NCI-H2107 (cell line): ENCODE results near the gene IFNLR1.
"Not testable (repeated sequence)": the region's sequence is repeated elsewhere in the genome, so short reads cannot be mapped to it uniquely, and the experiment has no call there.

Source experiments
- DNase-seq: peaks from one replicate; lab custom pipeline; 2025; lab: John Stamatoyannopoulos, UW

The IFNLR1 gene

GRCh38 chr1:24186993-24187790 is at the start of gene IFNLR1:
TSS of gene IFNLR1 (minus strand) at chr1:24187289. CDS start at chr1:24187248, 41 bp downstream.
- peak; percentile 62 for DNase-seq

DNA sequence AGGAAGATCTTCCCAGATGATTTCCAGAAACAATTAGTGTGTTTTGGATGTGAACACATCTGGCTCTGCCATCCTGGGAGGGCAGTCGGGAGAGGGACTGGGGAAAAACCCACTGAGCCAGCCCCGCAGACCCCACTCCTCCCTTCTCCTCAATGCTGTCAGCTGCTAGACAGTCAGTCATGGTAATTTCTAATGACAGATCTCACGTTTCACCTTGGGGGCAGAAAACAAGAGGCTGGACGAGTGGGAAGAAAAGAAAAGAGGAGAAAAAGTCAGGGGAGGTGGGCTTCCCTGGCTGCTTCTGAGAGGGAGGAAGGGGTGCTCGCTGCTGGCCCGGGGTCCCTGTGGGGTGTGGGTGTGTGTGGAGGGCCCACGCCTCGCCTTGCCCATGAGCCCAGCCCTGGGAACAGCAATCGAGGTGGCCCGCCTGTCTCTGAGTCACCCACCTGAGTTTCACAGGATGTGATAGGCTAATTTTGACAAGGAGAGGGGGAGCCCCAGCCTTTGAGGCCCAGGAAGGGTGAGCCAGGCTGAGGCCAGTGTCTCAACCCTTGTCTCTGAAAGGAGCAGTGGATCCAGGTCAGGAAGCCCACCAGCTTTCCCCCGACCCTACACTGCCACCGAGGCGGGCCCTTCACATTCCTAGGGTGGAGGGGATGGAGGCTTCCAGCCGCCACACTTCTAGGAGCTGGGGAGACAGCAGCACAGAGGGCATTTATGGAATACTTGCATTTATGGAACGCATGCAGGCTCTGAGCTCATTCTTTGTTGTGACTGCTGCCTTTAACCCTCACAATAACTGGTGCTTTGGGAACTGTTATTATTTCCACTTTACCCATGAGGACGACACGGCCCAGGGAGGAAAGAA is 49.1 kb upstream of the IFNLR1 start:
- DNase-seq, result no peak

DNA sequence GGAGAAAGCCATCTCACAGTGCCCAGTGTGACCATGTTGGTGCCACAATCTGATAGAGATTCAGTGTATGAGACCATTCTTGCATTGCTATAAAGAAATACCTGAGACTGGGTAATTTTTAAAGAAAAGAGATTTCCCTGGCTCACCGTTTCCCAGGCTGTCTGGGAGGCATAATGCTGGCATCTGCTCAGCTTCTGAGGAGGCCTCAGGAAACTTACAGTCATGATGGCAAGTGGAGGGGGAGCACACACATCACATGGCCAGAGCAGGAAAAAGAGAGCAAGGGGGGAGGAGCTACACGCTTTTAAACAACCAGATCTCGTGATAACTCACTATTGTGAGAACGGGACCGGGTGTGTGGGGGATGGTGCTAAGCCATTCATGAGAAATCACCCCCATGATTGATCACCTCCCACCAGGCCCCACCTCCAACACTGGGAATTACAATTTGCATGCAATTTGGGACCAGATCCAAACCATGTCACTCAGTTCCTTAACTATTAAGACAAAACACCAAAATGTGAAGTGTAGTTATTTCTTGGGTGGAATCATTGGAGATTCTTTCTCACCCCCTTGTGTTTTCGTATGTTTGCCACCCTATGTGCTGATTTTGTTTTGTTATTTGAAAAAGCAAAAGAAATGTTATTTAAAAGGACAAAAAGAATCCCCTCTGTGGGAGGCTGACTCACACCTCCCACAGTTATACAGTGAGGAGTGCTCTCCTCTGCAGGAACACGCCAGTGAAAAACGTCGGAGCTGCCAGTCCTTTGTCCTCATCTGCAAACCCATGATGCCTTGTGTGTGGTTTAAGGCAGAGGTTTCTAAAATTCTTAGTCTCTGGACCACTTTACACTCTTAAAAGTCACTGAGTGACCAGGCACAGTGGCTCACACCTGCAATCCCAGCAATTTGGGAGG is 46.9 kb upstream of the IFNLR1 start:
- DNase-seq, result no peak

GRCh38 chr1:24231701-24232100 is 44.6 kb upstream of the IFNLR1 start:
- no peak for DNase-seq

GRCh38 chr1:24228311-24228710 is 41.2 kb upstream of the IFNLR1 start:
- no peak for DNase-seq

DNA sequence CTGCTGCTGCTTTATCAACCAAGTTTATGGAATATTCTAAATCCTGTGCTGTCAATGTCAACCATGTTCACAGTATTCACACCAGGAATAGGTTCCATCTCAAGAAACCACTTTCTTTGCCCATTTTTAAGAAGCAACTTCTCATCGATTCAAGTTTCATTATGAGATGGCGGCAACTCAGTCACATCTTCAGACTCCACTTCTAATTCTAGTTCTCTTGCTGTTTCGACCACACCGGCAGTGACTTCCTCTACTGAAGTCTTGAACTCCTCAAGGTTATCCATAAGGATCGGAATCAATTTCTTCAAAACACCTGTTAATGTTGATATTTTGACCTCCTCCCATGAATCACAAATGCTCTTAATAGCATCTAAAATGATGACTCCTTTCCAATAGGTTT is 39.7 kb upstream of the IFNLR1 start:
- DNase-seq, result no peak

GRCh38 chr1:24224761-24225160 is 37.7 kb upstream of the IFNLR1 start:
- DNase-seq, result no peak

GRCh38 chr1:24224086-24224485 is 37.0 kb upstream of the IFNLR1 start:
- no peak for DNase-seq

DNA sequence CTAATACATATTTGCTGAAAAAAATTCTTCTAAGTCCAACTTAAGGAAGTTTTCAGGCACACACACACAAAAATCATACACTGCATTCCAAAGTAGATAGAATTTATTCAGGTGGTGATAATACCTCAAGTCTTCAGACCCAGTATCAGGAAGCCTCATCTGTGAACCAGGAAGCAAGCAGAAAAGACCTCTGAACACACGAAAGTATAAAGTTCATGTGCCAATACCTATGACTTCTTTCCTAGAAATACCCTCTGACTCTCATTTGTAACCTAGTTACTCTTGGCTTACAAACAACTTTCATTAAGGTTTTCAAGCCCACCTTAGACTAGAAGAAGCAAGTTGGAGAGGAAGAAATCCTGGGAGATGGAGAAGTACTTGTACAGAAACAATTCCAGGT is 35.7 kb upstream of the IFNLR1 start:
- DNase-seq, result no peak

- no peak for DNase-seq
Measured at GRCh38 chr1:24222008-24222605, 35.0 kb upstream of the IFNLR1 start.

DNA sequence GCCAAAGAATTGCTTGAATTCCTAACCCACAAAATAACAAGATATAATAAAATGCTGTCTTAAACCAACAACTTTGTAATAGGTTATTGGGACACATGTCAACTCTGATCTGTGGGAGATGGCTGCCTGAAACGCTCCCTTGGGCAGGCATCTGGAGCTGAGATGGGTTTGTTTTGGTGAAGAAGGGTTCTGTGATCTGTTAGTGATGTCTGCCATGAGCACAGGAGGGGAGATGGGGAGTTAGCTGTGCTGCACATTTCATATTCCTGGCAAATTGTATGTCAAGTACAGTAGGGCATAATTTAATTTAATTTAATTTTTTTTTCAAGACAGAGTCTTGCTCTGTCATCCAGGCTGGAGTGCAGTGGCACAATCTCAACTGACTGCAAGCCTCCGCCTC is 34.2 kb upstream of the IFNLR1 start:
- no peak for DNase-seq

GRCh38 chr1:24216276-24217074 is 29.4 kb upstream of the IFNLR1 start:
- DNase-seq, result peak; percentile 25

DNA sequence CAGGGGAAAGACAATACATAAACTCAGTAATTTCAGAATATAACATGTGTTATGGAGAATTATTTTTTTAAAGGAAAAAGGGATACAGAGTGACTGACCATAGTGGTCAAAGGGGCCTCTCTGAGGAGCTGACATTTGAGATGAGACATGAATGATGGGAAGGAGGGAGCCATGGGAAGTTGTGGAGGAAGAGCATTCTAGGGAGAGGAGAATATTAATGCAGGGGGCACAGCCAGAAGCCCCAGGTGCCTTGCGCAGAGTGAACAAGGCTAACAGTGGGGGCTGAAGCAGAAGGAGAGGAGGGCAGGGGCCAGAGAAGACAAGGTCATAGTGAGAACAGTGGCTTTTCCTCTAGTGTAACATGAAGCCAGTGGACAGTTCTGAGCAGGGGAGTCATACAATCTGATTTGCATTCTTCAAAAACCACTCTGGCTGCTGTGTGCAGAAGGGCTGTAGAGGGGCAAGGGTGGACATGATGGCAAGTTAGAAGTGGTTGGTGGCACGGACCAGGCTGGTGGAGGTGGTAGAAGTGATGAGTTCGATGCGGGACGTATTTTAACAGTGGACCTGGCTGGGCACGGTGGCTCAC is 28.2 kb upstream of the IFNLR1 start:
- no peak for DNase-seq

DNA sequence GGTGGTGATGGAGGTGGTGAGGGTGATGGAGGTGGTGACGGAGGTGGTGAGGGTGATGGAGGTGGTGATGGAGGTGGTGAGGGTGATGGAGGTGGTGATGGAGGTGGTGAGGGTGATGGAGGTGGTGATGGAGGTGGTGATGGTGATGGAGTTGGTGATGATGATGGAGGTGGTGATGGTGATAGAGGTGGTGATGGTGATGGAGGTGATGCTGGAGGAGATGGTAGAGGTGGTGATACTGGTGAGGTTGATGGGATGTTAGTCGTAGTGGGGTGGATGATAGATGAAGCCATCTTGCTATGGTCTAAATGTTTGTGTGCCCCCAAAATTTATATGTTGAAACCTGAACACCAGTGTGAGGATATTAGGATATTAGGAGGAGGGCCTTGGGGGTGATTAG is 25.3 kb upstream of the IFNLR1 start:
- no peak for DNase-seq

DNA sequence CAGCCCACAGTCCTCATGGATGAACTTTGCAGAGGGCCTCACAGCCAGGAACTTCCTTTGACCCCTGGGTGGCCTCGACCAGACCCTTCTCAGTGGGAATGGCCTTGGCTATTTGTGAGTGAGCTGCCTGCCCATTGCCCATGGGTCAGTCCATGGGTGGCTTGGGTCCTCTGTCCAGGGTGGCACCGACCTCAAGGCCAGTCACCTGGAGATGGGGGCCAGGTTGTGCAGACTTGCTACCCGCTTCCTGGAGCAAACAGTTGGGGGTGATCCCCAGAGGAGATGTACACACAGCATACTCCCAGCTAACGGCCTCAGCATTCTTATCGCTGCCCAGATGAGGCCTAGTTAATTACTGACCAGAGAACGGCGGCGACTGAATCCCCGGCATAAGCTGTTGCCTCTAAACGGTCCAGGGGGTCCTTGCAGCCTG is 23.1 kb upstream of the IFNLR1 start:
- no peak for DNase-seq

GRCh38 chr1:24209097-24209496 is 22.0 kb upstream of the IFNLR1 start:
- DNase-seq, result no peak

- DNase-seq, result no peak
Measured at GRCh38 chr1:24207709-24208108, 20.6 kb upstream of the IFNLR1 start.

DNA sequence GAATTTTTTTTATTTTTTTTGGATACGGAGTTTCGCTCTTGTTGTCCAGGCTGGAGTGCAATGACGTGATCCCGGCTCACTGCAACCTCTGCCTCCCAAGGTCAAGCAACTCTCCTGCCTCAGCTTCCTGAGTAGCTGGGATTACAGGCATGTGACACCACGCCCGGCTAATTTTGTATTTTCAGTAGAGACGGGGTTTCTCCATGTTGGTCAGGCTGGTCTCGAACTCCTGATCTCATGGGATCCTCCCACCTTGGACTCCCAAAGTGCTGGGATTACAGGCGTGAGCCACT is 20.3 kb upstream of the IFNLR1 start:
- not testable (repeated sequence) for DNase-seq

DNA sequence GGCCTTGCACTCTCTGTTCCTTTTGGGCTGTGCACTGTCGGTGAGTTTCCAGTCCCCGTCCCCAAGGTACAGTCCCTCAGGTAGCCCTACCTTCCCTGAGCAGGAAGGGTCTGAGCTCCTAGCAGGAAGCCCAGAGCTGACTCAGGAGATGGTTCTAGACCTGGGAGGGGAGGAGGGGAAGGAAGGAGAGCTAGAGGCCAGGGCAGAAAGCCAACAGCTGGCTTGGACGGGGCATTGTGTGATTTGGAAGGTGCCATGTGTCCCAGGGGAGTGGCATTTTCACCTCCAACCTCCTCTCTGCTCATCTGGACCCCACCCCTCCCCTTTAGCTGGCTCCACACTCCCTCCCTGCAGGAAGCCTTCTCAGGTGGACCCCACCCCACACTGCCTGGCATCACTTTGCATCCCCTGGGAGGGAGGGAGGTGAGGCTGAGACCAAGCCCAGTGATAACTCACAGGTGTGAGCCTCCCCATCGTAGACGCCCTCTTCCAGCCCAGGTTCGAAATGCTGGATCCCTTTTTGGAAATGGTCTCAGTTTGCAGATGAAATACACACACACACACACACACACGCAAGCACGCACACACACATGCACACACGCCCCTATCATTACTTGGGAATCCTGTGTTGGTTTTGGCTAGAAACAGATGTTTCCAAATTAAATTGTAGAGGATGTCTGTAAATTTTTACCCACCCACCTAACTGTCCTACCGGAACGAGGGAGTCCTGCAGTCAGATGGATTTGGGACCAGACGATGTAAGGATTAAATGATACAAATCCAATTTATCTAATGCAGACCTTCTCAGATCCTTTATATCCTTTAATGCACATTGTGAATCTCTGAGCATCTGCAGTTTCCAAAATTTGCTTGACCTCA is 19.7 kb upstream of the IFNLR1 start:
- no peak for DNase-seq

DNA sequence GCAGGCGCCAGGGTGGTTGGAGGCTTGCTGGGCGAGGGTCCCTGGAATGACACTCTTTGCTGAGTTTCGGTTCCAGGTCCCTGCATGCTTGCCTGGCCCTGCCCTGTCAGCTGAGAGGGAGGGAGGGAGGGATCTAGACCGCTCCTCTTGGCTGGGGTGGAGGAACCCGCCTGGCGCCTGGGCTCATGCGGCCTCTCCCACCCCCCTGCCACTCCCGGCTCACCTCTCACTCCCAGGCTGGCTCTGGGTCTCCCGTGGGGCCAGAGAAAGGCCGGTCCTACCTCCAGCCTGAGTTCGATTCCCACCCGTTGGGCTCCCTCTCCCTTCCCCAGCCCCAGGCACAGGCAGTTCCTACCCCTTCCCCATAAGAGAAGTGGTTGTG is 19.0 kb upstream of the IFNLR1 start:
- no peak for DNase-seq
